Upper lobe of right lung (tissue), 1 donor: Measurements from ENCODE around the gene C18orf63. TPM values are rescaled to one million over a fixed set of nuclear protein-coding genes. Genes with fewer than 3 reads are reported as not detected.

Experiments used
- ATAC-seq: fragments of 200-7000 bp; cut with Tn5 transposase; one replicate; pipeline ENCODE4 v1.9.1; 2020; ENCODE audit warnings: mild to moderate bottlenecking, moderate library complexity
- DNase-seq: peaks from one replicate; pipeline ENCODE4 v3.0.0-alpha.2; 2020
- H3K27ac ChIP-seq: fragments of 200-600 bp; one replicate; pipeline ENCODE4 v1.8.0; 2022
- H3K27me3 ChIP-seq: fragments of 200-600 bp; one replicate; pipeline ENCODE4 v1.8.0; 2022; ENCODE audit warnings: mild to moderate bottlenecking
- H3K36me3 ChIP-seq: fragments of 200-600 bp; one replicate; pipeline ENCODE4 v1.8.0; 2022
- H3K4me1 ChIP-seq: fragments of 200-600 bp; one replicate; pipeline ENCODE4 v1.8.0; 2022
- H3K4me3 ChIP-seq: fragments of 200-600 bp; one replicate; pipeline ENCODE4 v1.8.0; 2022; ENCODE audit warnings: mild to moderate bottlenecking
- H3K9me3 ChIP-seq: fragments of 200-600 bp; one replicate; pipeline ENCODE4 v1.8.0; 2022
- intact Hi-C: fragments of 100-400 bp; cut with DNase I; formaldehyde crosslinking; loops from one replicate; pipeline ENCODE4 v1.11.0; 2022
- total RNA-seq: library from RNA; stranded (reverse); fragmentation: NEBNext Ultra II Directional; extraction: Animal tissue kit (Norgen Biotek cat#: 25700); gene quantifications from one replicate; pipeline ENCODE4 v1.2.1, GENCODE V29; 2021
- TF ChIP-seq, protein P1 (sequence below): fragments of 200-600 bp; IDR thresholded peaks from one replicate; pipeline ENCODE4 v1.8.0; 2022; ENCODE audit warnings: antibody characterized with exemption
- donor health status: DM: no; HTN: yes; CAD: no; lungs with severe emphysema.

C18orf63 gene
- total RNA-seq, 1 donor from 2014 or later, result 0.17 TPM

DNA sequence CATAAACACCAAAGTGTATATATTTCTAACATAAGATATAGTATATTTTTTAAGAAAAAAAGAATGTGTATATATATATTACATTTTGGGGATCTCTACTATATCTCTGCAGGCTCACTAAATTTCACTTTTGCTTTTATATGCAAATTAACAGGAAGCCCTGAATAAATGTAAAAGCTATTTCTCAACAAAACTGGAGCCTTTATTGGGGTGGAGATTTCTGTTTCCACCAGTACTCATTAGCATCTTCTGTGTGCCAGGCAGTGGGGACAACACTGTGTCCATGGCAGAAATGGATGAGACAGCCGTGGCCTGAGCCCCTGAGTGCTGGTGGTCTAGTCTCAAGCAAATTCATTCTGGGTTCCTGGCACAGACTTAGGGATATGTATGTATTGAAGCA, 41.3 kb downstream of the C18orf63 start:
- intact Hi-C loops, result loop anchor here (10.0 kb wide), 1 partner anchor 198 kb away; no protein-coding TSS in a partner anchor
- Histone ChIP-seq H3K4me3 (no peak overlapping the region), H3K36me3 (no peaks in the 10 kb centered on the region), H3K4me1 (no peaks in the 10 kb centered on the region), H3K27ac (no peak overlapping the region), H3K27me3 (no peaks in the 10 kb centered on the region), H3K9me3 (no peaks in the 10 kb centered on the region)
- no peak for ATAC-seq
- DNase-seq, result no peak
- TF ChIP-seq, protein P1, sequence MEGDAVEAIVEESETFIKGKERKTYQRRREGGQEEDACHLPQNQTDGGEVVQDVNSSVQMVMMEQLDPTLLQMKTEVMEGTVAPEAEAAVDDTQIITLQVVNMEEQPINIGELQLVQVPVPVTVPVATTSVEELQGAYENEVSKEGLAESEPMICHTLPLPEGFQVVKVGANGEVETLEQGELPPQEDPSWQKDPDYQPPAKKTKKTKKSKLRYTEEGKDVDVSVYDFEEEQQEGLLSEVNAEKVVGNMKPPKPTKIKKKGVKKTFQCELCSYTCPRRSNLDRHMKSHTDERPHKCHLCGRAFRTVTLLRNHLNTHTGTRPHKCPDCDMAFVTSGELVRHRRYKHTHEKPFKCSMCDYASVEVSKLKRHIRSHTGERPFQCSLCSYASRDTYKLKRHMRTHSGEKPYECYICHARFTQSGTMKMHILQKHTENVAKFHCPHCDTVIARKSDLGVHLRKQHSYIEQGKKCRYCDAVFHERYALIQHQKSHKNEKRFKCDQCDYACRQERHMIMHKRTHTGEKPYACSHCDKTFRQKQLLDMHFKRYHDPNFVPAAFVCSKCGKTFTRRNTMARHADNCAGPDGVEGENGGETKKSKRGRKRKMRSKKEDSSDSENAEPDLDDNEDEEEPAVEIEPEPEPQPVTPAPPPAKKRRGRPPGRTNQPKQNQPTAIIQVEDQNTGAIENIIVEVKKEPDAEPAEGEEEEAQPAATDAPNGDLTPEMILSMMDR, result no peak

DNA sequence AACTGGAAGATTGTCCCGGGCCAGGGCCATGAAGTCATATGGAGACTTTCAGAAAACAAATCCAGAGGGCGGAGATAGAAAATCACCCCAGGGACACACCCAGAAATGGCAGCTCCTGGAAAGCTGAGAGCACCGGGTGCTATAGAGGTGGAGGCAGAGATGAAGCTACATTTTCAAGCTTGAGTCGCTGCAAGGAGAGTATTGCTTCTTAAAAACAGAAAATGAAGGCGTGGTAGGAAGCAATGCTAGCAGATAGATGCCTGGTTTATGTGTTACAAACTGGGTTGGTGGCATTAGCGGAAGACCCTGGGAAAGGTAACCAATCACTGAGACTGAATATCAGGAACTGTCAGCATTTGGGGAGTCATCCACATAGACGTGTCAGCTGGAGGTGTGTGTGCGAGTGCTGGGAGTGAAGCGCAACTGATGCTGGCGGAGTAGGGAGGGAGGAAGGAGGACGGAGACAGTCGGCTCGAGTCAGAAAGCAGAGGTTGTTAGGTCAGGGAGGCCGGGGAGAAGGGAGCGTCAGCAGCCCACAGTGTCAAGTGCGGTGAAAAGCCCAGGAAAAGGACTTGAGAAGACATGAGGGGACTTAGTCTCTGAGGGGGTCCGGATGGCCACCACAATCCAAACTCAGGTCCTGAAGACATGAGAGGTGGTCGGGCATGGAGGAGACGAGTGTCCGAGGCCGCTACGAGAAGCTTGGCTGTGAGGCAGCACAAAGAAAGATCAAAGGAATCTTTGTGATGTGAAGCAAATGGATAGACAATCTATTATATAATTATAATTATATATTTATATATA, 45.4 kb downstream of the C18orf63 start:
- H3K36me3 ChIP-seq, result no peaks in the 10 kb centered on the region
- TF ChIP-seq, protein P1, result no peak
- no peak overlapping the region for H3K4me3 ChIP-seq
- ATAC-seq (no peak), DNase-seq (no peak)
- H3K9me3 ChIP-seq, result no peaks in the 10 kb centered on the region
- H3K4me1 ChIP-seq, result no peaks in the 10 kb centered on the region
- no peaks in the 10 kb centered on the region for H3K27me3 ChIP-seq
- intact Hi-C loops, result no loop called here
- H3K27ac ChIP-seq, result no peak overlapping the region

DNA sequence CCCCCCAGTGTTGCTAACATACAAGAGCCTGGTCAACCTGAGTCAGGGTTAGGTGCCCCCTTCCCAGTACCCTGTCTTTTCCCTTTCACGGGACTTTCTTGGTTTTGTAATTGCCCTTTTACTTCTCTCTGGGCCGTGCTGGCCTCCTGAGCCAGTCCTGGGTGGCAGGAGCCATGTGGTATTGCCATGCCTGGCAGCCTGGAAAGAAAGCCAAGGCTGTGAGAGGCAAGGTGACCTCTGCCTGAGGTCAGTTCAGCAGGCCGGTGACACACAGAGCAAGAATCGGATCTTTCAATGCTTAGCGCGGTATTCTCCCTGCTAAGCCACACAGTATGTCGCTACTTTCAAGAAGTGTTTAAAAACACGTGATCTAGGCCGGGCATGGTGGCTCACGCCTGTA, 52.3 kb downstream of the C18orf63 start:
- no peaks in the 10 kb centered on the region for H3K27me3 ChIP-seq
- no peaks in the 10 kb centered on the region for H3K9me3 ChIP-seq
- ATAC-seq, result no peak
- H3K4me3 ChIP-seq, result no peak overlapping the region
- no peaks in the 10 kb centered on the region for H3K4me1 ChIP-seq
- no peaks in the 10 kb centered on the region for H3K36me3 ChIP-seq
- no peak overlapping the region for H3K27ac ChIP-seq
- intact Hi-C loops, result no loop called here
- DNase-seq, result no peak
- TF ChIP-seq, protein P1, result no peak

DNA sequence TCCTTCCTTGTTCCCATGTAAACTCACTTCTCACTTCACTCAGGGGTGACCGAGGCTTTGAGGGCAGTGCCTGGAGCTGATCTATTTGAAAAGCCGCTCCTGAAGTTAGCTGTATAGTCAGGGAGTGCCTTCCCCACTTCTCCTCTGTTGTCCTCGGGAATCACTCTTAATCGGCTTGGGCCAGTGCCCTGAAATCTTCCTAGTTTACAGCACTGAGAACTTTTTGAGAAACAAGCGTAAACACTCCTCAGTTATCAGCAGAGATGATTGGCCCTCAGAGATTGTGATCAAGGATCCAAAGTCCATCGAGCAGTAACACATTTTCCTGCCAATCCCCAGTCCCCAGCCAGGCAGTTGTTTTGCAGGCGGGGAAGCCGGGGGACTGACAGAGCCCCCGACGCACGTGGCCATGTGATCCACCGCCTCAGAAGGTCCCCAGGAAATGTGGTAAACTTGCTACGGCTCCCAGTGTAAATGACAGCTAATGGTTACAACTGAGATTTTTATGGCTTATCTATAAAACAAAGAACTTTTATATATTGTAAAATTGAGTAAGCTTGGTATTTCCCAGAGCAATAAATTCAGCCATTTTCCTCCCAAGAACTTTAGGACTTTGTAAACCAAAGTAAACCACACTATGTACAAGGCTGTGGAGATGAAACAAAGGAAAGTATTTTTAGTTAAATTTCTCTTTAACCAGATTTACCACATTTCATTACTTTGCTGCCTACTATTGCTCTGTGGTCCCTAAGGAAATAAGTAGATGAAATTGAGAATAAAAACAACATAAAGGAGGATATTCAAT, 53.5 kb downstream of the C18orf63 start:
- no peak for DNase-seq
- TF ChIP-seq, protein P1, result no peak
- no peak overlapping the region for H3K4me3 ChIP-seq

DNA sequence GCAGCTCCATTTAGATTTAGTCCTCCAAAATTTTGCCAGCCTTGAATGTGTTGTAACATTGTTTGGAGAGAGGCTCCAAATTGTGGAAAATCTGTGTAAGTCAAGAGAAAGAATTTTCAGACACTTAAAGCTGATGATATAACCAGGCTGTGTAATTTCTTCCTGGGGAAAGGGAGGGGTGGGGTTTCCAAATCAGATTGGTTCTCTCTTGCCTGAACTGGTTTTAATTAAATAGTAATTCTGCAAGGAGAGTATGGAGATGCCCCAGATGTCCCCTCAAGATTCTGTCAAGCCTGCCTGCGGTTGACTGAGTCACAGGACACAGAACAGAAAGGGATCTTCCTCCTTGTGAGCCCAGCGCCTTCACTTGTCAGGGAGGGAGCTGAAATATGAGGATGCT, 54.5 kb downstream of the C18orf63 start:
- H3K27me3 ChIP-seq, result no peaks in the 10 kb centered on the region
- no peaks in the 10 kb centered on the region for H3K4me1 ChIP-seq
- no peak overlapping the region for H3K4me3 ChIP-seq
- TF ChIP-seq, protein P1, result no peak
- DNase-seq (no peak), ATAC-seq (no peak)
- no peaks in the 10 kb centered on the region for H3K9me3 ChIP-seq
- intact Hi-C loops, result no loop called here
- H3K36me3 ChIP-seq, result no peaks in the 10 kb centered on the region
- no peak overlapping the region for H3K27ac ChIP-seq

More for the DNA sequence above, 53.5 kb downstream of the C18orf63 start:
- Histone ChIP-seq H3K9me3 (no peaks in the 10 kb centered on the region), H3K4me1 (no peaks in the 10 kb centered on the region), H3K27ac (no peak overlapping the region), H3K27me3 (no peaks in the 10 kb centered on the region), H3K36me3 (no peaks in the 10 kb centered on the region)
- ATAC-seq, result peak; percentile 24
- intact Hi-C loops, result no loop called here
